Gastroesophageal sphincter (tissue), 3 donors: ENCODE data around the gene HEPHL1.

ENCODE experiments used
- POLR2A ChIP-seq, 2 donors: fragments of 450-650 bp; IDR thresholded peaks; one replicate each; pipeline ENCODE4 v1.6.1; 2017; ENCODE audit warnings: antibody characterized with exemption in 2 of 2, mild to moderate bottlenecking in 2 of 2, moderate library complexity in 1 of 2
- TF ChIP-seq, protein P1 (sequence below), 4 experiments: fragments of 200-600 bp in 2 of 4; fragments of 450-650 bp in 2 of 4; sonication (generic) in 1 of 4; IDR thresholded peaks; one replicate each; pipeline ENCODE4 v1.5.1; 2017 to 2019; ENCODE audit warnings: antibody characterized with exemption in 4 of 4, mild to moderate bottlenecking in 2 of 4, moderate library complexity in 2 of 4

DNA sequence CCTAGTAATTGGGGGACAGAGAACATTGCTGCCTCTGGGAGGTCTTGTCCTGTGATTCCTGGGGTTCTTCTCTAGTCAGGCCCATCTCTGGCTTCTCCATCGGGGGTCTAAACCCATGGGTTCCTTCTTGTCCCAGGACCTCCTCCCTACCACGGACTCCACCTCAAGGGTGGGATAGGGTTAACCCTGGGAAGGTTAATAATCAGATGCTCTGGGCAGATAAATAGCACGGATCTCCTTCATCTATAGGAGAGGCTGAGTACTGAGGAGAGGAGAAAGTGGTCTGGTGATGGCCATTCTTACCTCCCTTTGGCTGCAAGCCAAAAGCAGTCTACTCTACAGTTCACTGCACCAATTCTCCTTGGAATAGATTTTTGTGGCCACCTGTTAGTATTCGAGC lies 10.5 kb downstream of the HEPHL1 start:
- TF ChIP-seq, protein P1, sequence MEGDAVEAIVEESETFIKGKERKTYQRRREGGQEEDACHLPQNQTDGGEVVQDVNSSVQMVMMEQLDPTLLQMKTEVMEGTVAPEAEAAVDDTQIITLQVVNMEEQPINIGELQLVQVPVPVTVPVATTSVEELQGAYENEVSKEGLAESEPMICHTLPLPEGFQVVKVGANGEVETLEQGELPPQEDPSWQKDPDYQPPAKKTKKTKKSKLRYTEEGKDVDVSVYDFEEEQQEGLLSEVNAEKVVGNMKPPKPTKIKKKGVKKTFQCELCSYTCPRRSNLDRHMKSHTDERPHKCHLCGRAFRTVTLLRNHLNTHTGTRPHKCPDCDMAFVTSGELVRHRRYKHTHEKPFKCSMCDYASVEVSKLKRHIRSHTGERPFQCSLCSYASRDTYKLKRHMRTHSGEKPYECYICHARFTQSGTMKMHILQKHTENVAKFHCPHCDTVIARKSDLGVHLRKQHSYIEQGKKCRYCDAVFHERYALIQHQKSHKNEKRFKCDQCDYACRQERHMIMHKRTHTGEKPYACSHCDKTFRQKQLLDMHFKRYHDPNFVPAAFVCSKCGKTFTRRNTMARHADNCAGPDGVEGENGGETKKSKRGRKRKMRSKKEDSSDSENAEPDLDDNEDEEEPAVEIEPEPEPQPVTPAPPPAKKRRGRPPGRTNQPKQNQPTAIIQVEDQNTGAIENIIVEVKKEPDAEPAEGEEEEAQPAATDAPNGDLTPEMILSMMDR (IDR thresholded peaks at IDR 0.05), result no peak
- no peak for TF ChIP-seq POLR2A (IDR thresholded peaks at IDR 0.05)
